Measurements from ENCODE around the gene IP6K3.

Gene IP6K3

DNA sequence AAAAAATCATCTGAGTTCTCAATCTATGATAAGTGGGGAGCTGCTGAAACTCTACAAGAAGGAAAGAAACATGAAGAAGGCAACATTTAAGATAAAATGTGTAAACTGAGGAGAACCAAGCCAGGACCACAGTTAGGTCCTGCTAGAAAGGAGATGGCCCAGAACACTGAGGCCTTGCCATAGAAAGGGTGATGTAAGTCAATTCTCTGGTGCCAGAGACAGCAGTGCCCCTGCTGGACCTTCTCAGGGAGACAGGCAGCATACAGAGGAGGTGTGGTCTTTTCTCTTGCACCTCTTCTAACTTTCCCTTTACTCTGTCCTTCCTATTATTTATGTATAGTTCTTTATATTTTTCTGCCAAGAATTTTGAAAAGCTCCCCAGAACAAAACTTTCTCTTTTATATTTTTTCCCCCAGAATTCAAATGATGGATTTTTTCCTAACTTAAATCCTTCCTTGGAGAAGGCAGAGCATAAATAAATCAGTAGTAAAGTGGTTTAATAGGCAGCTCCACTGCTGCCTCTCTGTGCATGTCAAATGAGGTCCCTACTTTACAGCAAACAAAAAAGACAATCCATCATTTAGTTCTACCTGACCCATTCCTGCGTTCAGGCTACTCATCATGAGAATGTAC is 44.2 kb downstream of the IP6K3 start:
- no peak for FAIRE-seq

DNA sequence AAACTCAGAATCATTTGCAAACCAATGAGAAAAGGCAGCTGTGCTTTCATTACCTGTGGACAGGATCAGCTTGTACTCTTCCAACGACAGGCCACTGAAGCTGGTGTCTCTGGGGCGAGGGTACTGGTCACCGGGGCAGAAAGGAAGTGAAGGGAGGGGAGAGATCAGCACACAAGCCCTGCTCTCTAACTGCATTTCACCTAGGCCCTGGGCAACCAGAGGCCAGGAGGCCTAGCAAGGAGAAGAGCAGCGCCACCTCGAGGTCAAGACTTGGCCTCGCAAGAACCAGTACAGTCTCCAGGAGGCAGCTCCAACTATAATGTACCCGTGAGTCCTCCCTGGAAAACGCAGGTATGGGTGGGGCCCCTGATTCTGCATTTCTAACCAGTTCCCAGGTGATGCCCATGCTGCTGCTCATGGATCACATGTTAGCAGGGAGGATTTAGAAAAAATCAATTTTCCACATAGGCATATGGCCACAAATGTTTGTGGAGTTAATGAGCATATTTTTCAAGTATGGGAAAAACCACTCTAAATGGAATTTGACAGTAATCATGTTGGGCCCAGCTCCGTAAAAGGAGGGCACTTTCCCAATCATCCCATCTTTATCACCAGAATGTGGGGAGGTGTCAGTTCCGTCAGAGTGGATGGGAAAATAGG is 46.2 kb downstream of the IP6K3 start:
- FAIRE-seq: no peak

GRCh38 chr6:33699739-33700138 is 47.0 kb downstream of the IP6K3 start:
- FAIRE-seq: no peak

GRCh38 chr6:33699131-33699530 is 47.6 kb downstream of the IP6K3 start:
- FAIRE-seq: no peak

GRCh38 chr6:33698494-33698893 is 48.2 kb downstream of the IP6K3 start:
- FAIRE-seq: no peak

DNA sequence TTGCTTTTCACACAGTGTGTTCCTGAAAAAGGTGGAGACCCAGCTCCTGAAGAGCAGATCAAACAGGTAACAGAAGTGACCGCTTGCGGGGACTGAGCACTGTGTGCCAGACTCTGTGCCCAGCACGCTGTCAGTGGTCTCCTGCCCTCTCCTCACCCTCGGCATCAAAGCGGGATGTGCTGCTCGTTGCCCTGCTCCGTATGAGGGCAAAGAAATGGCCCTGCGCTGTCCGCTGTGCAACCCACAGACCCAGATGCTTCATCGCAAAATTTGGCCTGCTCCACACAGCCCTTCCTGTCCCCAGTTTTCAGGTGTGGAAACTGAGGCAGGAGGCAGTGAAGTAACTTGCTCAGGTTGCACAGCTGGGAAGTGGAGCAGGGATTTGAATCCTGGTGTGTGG is 48.9 kb downstream of the IP6K3 start:
- FAIRE-seq: no peak

DNA sequence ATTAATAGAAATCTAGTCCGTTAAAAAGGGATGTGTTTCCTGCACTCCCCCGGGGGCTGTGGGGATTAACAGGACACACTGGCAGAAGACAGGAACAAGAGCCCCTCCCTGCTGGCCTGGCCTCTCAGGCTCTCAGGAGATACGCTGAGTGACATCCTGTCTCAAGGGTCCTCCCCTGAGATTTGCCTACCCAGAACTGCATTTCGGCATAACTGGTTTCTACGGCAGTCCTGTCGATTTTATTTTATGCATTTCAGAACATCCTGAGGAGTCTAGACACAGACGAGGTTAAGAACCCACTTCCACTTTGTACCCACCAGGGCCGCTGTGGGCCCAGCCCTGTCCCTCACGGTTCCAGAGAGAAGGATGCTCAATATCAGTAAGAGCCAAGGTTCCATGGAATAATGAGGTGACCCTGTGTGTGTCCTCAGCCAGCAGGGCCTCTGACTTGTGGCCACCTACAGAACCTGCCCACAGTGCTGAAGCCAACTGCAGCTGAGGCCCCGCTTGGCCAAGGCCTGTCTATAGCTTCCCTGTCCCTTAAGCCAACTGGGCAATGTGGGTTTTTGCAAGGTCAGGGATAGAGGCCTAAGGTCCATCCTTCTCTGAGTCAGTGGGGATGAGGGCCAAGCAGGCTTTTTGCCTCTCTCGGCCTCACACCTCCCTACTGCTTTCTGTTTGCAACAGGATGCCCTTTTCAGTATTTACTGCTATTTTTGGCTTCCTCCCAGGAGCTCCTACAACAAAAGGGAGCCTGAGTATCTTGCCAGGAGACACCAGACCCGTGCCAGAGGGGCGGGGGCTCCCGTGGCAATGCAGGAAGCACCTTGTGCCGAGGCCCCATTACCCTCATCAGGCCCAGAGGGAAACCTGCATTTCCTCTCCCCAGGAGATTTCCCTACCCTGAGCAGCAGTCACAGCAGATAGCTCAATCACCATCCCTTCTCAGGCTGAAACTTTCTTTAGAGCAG is 49.9 kb downstream of the IP6K3 start:
- FAIRE-seq: no peak

DNA sequence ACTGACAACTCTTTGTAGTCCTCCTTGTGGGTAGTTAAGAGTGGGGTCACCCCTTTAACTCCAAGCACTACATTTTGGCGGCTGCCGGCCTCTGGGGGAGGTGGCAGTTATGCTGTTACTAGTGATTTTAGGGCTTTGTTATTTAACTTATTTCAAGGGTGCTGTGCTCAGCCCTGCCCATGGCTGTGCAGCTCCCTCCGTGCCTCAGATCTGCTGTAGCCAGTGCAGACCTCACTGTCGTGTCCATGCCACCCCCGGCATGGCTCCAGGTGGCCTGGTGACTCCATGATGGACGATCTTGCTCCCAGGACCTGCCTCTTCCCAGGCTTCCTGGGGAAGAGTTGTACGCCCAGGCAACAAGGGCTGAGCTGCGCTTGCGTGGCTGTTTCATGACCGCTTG is 50.6 kb downstream of the IP6K3 start:
- FAIRE-seq: no peak

DNA sequence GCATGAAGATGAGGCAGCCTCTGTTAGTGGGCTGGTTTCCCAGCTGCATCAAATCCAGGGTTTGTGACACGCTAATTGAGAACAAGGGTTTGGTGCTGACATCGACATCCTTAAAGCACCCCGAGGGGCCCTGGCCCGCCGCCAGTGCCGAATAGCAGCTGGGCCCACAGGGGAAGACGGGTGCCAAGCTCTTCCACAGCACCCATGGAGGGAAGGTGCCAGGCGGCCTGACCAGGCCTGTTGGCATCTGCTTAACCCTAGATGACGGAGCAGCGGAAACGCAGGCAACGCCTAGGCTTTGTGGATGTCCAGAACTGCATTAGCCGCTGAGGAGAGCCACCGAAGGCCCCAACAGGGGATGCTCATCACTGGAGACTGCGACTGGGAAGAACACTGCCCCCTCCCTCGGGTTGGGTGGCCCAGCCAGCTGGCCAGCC is 51.2 kb downstream of the IP6K3 start:
- FAIRE-seq: no peak

DNA sequence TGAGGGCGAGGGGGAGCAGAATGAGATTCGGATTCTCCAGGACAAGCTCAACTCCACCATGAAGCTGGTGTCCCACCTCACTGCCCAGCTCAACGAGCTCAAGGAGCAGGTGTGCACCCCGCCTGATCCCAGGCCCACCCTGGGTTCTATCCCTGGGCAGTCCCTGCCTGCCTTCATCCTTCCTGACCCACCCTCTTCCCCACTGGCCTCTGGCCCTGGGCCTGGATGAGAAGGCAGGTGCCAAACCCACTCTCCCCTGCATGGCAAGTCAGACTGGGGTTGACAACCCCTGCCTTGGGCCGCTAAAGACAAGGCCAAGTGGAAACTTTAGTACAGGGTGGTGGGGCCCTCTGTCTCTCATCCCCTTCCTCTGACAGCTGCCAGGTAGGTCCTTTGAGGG is 51.7 kb downstream of the IP6K3 start:
- no peak for FAIRE-seq

GRCh38 chr6:33694401-33694931 is 52.2 kb downstream of the IP6K3 start:
- FAIRE-seq: no peak

- FAIRE-seq: no peak
Observed at GRCh38 chr6:33693186-33694105, 53.3 kb downstream of the IP6K3 start.

GRCh38 chr6:33692760-33693158 is 53.9 kb downstream of the IP6K3 start:
- FAIRE-seq: no peak

DNA sequence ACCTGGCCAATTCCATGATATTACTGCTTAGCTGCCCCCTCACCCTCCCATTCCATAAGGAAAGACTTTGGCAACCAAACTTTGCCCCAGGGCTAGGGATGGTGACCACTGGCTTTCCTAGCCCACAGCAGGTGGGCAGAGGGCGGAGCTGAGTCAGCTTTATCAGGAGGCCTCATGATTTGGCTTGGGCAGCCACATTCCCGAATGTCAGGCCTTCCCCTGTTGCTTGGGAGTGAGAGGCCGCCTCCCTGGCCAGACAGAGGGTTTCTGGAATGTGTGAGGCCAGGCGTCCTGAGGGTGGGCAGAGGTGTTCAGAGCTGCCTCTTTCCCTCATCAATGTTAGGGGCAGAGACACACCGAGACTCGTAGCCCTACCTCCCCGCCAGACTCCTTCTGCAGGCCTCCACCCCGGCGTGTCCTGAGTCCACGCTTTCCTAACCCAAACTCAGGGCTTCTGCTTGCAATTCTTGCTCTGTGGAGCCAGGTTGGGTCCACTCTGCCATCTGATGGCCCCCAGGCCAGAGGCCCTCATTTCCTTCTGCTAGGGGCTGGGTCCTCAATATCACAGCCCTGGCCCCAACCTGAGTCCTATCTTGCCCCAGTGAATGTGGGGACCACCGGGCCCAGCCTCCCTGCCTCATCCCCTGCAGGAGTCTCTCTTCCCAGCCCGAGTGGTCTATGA is 54.5 kb downstream of the IP6K3 start:
- FAIRE-seq: no peak

GRCh38 chr6:33691456-33692077 is 55.1 kb downstream of the IP6K3 start:
- FAIRE-seq: no peak

DNA sequence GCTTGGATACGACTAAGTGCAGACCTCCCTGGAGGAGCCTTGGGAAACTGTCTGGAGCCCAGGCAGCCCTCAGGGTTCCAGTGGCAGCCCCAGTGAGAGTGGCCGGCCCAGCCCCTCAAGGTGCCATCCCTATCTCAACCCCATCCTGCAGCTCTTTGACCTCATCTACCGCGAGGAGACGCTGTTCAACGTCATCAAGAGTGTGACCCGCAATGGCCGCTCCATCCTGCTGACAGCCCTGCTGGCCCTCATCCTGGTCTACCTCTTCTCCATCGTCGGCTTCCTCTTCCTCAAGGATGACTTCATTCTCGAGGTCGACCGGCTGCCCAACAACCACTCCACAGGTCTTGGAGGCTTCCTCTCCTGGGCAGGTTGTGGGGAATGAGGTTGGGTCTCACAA is 55.9 kb downstream of the IP6K3 start:
- no peak for FAIRE-seq

- FAIRE-seq: no peak
Observed at GRCh38 chr6:33689879-33690278, 56.8 kb downstream of the IP6K3 start.

- FAIRE-seq: no peak
Observed at GRCh38 chr6:33689148-33689494, 57.6 kb downstream of the IP6K3 start.

DNA sequence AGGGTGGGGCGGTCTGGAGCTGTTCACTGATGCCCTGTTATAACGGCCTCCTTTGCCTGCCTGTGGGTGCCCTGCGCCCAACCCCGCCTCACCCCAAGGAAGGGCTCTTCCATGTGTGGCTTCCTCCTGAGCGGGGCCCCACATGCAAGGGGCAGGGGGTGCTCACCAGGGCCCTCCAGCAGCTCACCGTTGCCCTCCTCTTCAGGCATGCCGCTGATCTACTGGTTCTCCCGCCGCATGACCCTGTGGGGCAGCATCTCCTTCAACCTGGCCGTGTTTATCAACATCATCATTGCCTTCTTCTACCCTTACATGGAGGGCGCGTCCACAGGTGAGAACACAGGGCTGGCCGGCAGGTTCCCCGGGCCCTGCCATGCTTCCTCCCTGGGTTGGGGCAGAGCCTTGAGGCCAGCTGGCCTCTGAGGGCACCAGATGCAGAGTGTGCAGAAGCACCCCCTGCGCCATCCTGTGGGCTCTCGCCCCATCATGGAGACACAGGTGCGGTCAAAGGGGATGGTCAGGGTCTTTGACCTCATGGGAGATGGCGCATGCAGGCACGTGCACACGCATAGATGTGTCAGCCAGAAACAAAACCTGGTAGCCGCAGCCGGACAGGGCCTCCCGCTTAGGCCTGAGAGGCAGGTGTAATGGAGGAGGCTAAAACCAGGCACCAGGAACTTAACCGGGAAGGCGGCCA is 58.1 kb downstream of the IP6K3 start:
- FAIRE-seq: no peak

DNA sequence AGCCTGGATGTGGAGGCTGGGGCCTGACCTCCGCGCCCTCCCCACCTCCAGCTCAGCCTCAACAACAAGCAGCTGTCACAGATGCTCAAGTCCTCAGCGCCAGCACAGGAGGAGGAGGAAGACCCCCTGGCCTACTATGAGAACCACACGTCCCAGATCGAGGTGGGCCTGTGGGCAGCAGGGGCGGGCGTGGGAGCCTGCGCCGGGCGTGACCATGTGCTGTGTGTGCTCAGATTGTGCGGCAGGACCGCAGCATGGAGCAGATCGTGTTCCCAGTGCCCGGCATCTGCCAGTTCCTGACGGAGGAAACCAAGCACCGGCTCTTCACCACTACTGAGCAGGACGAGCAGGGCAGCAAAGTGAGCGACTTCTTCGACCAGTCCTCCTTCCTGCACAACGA is 58.7 kb downstream of the IP6K3 start:
- FAIRE-seq: no peak

All from A204.1 (cell line).